ENCODE data around the gene DPF3.

GRCh38 chr14:72758993-72759392, 134.9 kb downstream of the DPF3 start:
- TF ChIP-seq POLR2A (IDR thresholded peaks at IDR 0.05) (no peak), EP300 (IDR thresholded peaks at IDR 0.05) (no peak), POLR2AphosphoS5 (IDR thresholded peaks at IDR 0.05) (no peak)
- TF ChIP-seq, protein P1, sequence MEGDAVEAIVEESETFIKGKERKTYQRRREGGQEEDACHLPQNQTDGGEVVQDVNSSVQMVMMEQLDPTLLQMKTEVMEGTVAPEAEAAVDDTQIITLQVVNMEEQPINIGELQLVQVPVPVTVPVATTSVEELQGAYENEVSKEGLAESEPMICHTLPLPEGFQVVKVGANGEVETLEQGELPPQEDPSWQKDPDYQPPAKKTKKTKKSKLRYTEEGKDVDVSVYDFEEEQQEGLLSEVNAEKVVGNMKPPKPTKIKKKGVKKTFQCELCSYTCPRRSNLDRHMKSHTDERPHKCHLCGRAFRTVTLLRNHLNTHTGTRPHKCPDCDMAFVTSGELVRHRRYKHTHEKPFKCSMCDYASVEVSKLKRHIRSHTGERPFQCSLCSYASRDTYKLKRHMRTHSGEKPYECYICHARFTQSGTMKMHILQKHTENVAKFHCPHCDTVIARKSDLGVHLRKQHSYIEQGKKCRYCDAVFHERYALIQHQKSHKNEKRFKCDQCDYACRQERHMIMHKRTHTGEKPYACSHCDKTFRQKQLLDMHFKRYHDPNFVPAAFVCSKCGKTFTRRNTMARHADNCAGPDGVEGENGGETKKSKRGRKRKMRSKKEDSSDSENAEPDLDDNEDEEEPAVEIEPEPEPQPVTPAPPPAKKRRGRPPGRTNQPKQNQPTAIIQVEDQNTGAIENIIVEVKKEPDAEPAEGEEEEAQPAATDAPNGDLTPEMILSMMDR (IDR thresholded peaks at IDR 0.05) = no peak

Measured in suprapubic skin (tissue), 4 donors.